Measurements from ENCODE around the gene C2CD4D.

DNA sequence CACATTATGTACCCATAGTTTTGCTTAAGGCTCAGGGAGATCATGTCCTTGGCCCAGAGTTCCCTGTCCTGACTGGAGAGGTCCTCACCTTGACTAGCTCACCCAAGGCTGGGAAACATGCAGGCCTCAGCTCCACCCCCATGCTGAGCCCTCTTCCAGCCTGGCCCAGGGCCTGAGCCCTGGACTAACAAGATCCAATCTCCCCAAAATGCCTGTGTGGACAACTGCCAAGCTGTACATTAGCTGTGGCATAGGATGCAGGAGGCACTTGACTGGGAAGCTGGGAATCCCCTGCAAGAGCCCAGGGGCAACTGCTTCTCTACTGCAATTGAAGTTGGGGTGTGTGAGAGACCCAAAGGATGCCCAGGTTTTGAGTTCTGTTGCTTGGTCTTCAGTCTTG lies 36.5 kb downstream of the C2CD4D start:
- TF ChIP-seq, protein P1, sequence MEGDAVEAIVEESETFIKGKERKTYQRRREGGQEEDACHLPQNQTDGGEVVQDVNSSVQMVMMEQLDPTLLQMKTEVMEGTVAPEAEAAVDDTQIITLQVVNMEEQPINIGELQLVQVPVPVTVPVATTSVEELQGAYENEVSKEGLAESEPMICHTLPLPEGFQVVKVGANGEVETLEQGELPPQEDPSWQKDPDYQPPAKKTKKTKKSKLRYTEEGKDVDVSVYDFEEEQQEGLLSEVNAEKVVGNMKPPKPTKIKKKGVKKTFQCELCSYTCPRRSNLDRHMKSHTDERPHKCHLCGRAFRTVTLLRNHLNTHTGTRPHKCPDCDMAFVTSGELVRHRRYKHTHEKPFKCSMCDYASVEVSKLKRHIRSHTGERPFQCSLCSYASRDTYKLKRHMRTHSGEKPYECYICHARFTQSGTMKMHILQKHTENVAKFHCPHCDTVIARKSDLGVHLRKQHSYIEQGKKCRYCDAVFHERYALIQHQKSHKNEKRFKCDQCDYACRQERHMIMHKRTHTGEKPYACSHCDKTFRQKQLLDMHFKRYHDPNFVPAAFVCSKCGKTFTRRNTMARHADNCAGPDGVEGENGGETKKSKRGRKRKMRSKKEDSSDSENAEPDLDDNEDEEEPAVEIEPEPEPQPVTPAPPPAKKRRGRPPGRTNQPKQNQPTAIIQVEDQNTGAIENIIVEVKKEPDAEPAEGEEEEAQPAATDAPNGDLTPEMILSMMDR (IDR thresholded peaks at IDR 0.05): no peak
- TF ChIP-seq EZH2phosphoT487 (IDR thresholded peaks at IDR 0.05): no peak
- TF ChIP-seq EZH2 (IDR thresholded peaks at IDR 0.05): no peak
